ENCODE results near the gene TEX38. TPM values are rescaled to one million over a fixed set of nuclear protein-coding genes. Genes with fewer than 3 reads are reported as not detected.
A peak's percentile ranks its signal among the peaks of the same experiment; 100 is the strongest.

The TEX38 gene
- total and polyA plus RNA-seq, 4 experiments from 2014 or later: 0.25 TPM; not detected in 3

DNA sequence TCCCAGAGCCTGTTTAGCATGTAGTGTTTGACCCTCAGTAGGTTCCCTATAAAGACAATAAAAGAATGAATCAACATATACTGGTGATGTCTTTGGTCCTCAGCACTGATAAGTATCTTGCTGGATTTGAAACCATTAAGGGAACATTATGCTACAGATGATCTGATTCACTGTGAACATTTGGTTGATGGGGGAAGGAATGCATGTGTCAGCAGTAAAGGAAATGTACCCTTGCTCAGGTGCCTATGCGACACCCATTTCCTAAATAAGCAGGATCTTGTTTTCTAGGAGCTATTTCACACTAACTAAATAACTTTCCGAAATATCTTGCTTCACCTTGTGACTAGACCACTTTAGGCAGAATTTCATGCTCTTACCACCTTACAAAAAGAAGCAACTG is 13.0 kb downstream of the TEX38 start:
- Histone ChIP-seq H3K9me3 (ENCODE audit: control insufficient read depth in 1 of 2, low read length in 2 of 2) (no peaks in the 10 kb centered on the region), H3K4me3 (ENCODE audit: low read length in 2 of 2) (no peak overlapping the region), H3K4me1 (ENCODE audit: insufficient read depth, low read length) (no peaks in the 10 kb centered on the region), H3K27ac (ENCODE audit: low read depth, low read length) (no peak overlapping the region), H3K27me3 (ENCODE audit: insufficient read depth, low read length) (no peaks in the 10 kb centered on the region), H3K36me3 (ENCODE audit: insufficient read depth, low read length) (peaks cover 93% of the 10 kb centered on the region)
- CTCF ChIA-PET (ENCODE audit: partially characterized antibody): interaction anchor here (1.1 to 2.9 kb wide), 2 partner anchors 32 to 40 kb away, joined by 3 to 9 read pairs; no protein-coding TSS in a partner anchor
- Mint-ChIP-seq H3K9me3 (peaks cover 0 to 2% (median 0%) of the 10 kb centered on the region in 8 donors), H3K4me1 (peaks cover 0 to 5% (median 0%) of the 10 kb centered on the region in 4 donors), H3K36me3 (peaks cover 83 to 91% of the 10 kb centered on the region in 2 donors), H3K27me3 (no peaks in the 10 kb centered on the region), H3K27ac (no peak overlapping the region), H3K4me3 (no peak overlapping the region)
- POLR2A ChIA-PET (ENCODE audit: partially characterized antibody): interaction anchor here (1.5 to 1.7 kb wide), 2 partner anchors 8 to 79 kb away, joined by 4 read pairs; no protein-coding TSS in a partner anchor
- intact Hi-C loops (cut with micrococcal nuclease): no loop called here
- DNase-seq: no peak

DNA sequence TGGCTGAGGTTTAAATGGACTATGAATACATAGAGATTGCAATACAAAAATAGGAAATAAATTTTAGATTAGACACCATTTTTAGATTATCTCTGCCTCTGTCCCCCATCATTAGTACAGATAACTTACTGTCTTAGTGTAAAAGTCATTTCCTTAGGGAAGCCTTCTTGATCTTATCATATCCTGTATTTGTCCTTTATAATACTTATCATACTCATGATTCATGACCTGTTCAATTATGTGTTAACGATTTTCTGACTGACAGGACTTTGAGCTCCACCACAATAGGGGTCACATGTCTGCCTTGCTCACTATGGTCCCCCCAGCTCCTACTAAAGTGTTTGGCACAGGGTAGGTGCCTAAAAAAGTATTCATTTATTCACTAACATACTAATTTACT is 14.6 kb downstream of the TEX38 start:
- POLR2A ChIA-PET (ENCODE audit: partially characterized antibody): no interaction called here
- Mint-ChIP-seq H3K9me3 (no peaks in the 10 kb centered on the region), H3K4me3 (no peak overlapping the region), H3K4me1 (peaks cover 0 to 2% (median 0%) of the 10 kb centered on the region in 4 donors), H3K36me3 (peaks cover 76 to 89% of the 10 kb centered on the region in 2 donors), H3K27me3 (no peaks in the 10 kb centered on the region), H3K27ac (peak overlapping the region in 3 of 7 donors; percentile 26 to 68 (median 43))
- no peaks in the 10 kb centered on the region for H3K9me3 ChIP-seq (ENCODE audit: control insufficient read depth in 1 of 2, low read length in 2 of 2)
- CTCF ChIA-PET (ENCODE audit: partially characterized antibody): interaction anchor here (2.9 kb wide), 1 partner anchor 39 kb away, joined by 9 read pairs; no protein-coding TSS in a partner anchor
- no peak for DNase-seq
- peaks cover 94% of the 10 kb centered on the region for H3K36me3 ChIP-seq (ENCODE audit: insufficient read depth, low read length)
- H3K27me3 ChIP-seq (ENCODE audit: insufficient read depth, low read length): no peaks in the 10 kb centered on the region
- no peak overlapping the region for H3K4me3 ChIP-seq (ENCODE audit: low read length in 2 of 2)
- no peaks in the 10 kb centered on the region for H3K4me1 ChIP-seq (ENCODE audit: insufficient read depth, low read length)
- intact Hi-C loops (cut with micrococcal nuclease): no loop called here
- H3K27ac ChIP-seq (ENCODE audit: low read depth, low read length): no peak overlapping the region

DNA sequence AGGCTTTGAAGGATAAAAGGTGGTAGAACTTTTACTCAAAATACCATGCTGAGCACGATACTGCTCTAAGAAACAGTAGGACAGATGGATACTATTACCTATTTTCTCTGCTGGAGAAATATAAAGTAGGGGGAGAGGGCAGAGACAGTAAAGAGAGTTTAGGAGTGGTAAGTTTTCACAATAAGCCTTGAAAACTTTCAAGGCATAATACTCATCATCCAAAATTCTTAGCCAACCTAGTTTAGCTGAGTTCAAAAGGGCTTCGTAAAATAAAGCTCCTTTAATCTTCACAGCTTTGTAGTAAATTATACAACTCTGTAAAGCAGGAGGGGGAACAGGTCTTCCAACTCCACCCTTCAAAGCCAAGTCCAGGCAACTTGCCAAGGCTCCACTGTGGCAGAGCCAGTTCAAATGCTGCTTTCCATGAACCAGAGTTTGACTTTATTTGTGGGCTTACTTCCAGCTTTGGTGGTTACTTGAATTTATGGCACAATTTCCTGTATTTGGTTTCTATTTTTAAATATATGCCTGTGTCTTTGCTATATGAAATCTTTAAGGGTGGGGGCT is 15.5 kb downstream of the TEX38 start:
- Mint-ChIP-seq H3K27me3 (no peaks in the 10 kb centered on the region), H3K4me3 (no peak overlapping the region), H3K4me1 (peaks cover 0 to 2% (median 0%) of the 10 kb centered on the region in 4 donors), H3K36me3 (peaks cover 74 to 90% of the 10 kb centered on the region in 2 donors), H3K9me3 (no peaks in the 10 kb centered on the region), H3K27ac (peak overlapping the region in 3 of 7 donors; percentile 34 to 68 (median 39))
- ChIA-PET POLR2A (ENCODE audit: partially characterized antibody) (no interaction called here), CTCF (ENCODE audit: partially characterized antibody) (interaction anchor here (1.0 to 1.1 kb wide), 2 partner anchors 18 kb away, joined by 3 read pairs; no protein-coding TSS in a partner anchor)
- peaks cover 93% of the 10 kb centered on the region for H3K36me3 ChIP-seq (ENCODE audit: insufficient read depth, low read length)
- H3K27me3 ChIP-seq (ENCODE audit: insufficient read depth, low read length): no peaks in the 10 kb centered on the region
- no peak overlapping the region for H3K4me3 ChIP-seq (ENCODE audit: low read length in 2 of 2)
- no peak overlapping the region for H3K27ac ChIP-seq (ENCODE audit: low read depth, low read length)
- H3K9me3 ChIP-seq (ENCODE audit: control insufficient read depth in 1 of 2, low read length in 2 of 2): no peaks in the 10 kb centered on the region
- H3K4me1 ChIP-seq (ENCODE audit: insufficient read depth, low read length): no peaks in the 10 kb centered on the region
- intact Hi-C loops (cut with micrococcal nuclease): no loop called here
- no peak for DNase-seq

DNA sequence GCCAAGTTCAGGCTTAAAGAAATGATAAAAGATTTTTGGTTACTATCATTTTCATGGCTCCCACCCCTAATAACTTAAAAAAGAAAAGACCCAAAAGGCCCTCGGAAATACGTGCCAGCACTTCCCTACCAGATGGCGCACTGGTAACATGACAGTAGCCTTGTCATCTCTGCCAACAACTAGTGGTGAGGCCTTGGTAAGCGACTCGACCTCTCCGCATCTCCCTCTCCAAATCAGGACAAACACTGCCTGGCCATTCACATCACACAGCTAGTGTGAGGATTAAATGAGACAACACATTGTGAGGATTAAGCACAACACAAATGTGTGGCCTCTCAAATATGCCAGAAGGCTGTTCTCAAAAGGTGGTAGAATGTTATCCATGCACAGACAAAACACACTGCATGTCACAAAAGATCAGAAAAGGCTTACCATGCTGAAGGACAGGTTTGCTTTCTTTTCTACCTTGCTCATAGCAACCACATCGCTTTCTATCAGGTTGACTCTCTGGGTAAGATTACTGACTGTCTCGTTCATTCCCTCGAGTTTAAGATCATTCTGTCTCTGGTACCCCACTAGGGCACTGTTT is 16.4 kb downstream of the TEX38 start:
- no peak overlapping the region for H3K4me3 ChIP-seq (ENCODE audit: low read length in 2 of 2)
- peak overlapping the region in 4 of 7 donors; percentile 13 to 74 (median 66) for H3K27ac Mint-ChIP-seq
- no peaks in the 10 kb centered on the region for H3K9me3 Mint-ChIP-seq
- intact Hi-C loops (cut with micrococcal nuclease): no loop called here
- peaks cover 72 to 91% of the 10 kb centered on the region in 2 donors for H3K36me3 Mint-ChIP-seq
- POLR2A ChIA-PET (ENCODE audit: partially characterized antibody): no interaction called here
- CTCF ChIA-PET (ENCODE audit: partially characterized antibody): interaction anchor here (1.1 kb wide), 1 partner anchor 17 kb away, joined by 3 read pairs; no protein-coding TSS in a partner anchor
- H3K27me3 Mint-ChIP-seq: no peaks in the 10 kb centered on the region
- peaks cover 85% of the 10 kb centered on the region for H3K36me3 ChIP-seq (ENCODE audit: insufficient read depth, low read length)
- H3K27ac ChIP-seq (ENCODE audit: low read depth, low read length): no peak overlapping the region
- H3K4me3 Mint-ChIP-seq: no peak overlapping the region
- H3K9me3 ChIP-seq (ENCODE audit: control insufficient read depth in 1 of 2, low read length in 2 of 2): no peaks in the 10 kb centered on the region
- H3K4me1 Mint-ChIP-seq: peaks cover 0 to 3% (median 0%) of the 10 kb centered on the region in 4 donors
- H3K4me1 ChIP-seq (ENCODE audit: insufficient read depth, low read length): no peaks in the 10 kb centered on the region
- no peaks in the 10 kb centered on the region for H3K27me3 ChIP-seq (ENCODE audit: insufficient read depth, low read length)
- DNase-seq: no peak

DNA sequence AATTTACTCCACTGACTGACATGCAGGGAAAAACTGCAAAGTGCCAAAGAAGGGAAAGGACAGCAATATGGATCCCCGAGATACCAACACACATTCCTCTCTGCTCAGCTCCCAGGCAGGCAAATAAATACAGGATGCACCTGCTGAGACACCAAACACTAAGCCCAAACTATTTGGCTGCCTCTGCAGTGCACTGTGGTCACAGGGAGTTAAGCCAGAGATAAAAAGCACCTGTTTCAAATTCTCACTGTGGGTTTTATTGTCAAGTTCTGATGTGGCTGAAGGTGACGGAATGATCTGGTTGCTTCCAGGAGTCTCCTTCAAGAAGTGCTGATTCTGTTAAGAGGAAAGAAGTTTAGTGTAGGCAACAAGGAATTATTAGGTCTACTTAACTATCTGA is 17.7 kb downstream of the TEX38 start:
- peaks cover 0 to 5% (median 1%) of the 10 kb centered on the region in 4 donors for H3K4me1 Mint-ChIP-seq
- no peaks in the 10 kb centered on the region for H3K9me3 Mint-ChIP-seq
- intact Hi-C loops (cut with micrococcal nuclease): no loop called here
- H3K4me3 Mint-ChIP-seq: no peak overlapping the region
- Histone ChIP-seq H3K36me3 (ENCODE audit: insufficient read depth, low read length) (peaks cover 83% of the 10 kb centered on the region), H3K27me3 (ENCODE audit: insufficient read depth, low read length) (no peaks in the 10 kb centered on the region), H3K4me3 (ENCODE audit: low read length in 2 of 2) (no peak overlapping the region), H3K9me3 (ENCODE audit: control insufficient read depth in 1 of 2, low read length in 2 of 2) (no peaks in the 10 kb centered on the region), H3K27ac (ENCODE audit: low read depth, low read length) (peak overlapping the region; percentile 6), H3K4me1 (ENCODE audit: insufficient read depth, low read length) (no peaks in the 10 kb centered on the region)
- peaks cover 60 to 86% of the 10 kb centered on the region in 2 donors for H3K36me3 Mint-ChIP-seq
- DNase-seq: no peak
- H3K27me3 Mint-ChIP-seq: no peaks in the 10 kb centered on the region
- POLR2A ChIA-PET (ENCODE audit: partially characterized antibody): no interaction called here
- H3K27ac Mint-ChIP-seq: peak overlapping the region in 3 of 7 donors; percentile 2 to 25 (median 23)
- CTCF ChIA-PET (ENCODE audit: partially characterized antibody): no interaction called here

DNA sequence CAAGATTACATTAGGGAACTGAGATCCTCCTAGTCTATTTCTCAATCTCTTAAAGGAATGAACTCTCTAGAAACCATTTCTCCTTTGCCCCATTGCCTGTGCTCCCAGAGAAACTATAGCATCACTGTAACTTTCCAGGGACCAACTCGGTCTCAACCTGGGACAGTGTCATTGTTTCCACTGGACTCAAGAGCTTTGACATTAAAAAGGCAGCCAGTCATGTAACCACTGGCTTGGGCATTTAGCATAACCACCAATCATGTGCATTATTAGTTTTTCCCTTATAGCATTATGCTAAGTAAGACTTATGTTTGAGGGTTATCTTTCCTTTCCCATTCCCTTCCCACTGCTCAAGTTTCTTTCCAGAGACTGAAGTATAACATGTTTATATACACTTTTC is 18.2 kb downstream of the TEX38 start:
- H3K9me3 Mint-ChIP-seq: no peaks in the 10 kb centered on the region
- intact Hi-C loops (cut with micrococcal nuclease): no loop called here
- Histone ChIP-seq H3K36me3 (ENCODE audit: insufficient read depth, low read length) (peaks cover 78% of the 10 kb centered on the region), H3K27ac (ENCODE audit: low read depth, low read length) (peak overlapping the region; percentile 6), H3K4me1 (ENCODE audit: insufficient read depth, low read length) (no peaks in the 10 kb centered on the region), H3K9me3 (ENCODE audit: control insufficient read depth in 1 of 2, low read length in 2 of 2) (no peaks in the 10 kb centered on the region), H3K4me3 (ENCODE audit: low read length in 2 of 2) (no peak overlapping the region), H3K27me3 (ENCODE audit: insufficient read depth, low read length) (no peaks in the 10 kb centered on the region)
- ChIA-PET CTCF (ENCODE audit: partially characterized antibody) (no interaction called here), POLR2A (ENCODE audit: partially characterized antibody) (interaction anchor here (1.5 kb wide), 1 partner anchor 12 kb away, joined by 4 read pairs; no protein-coding TSS in a partner anchor)
- H3K27ac Mint-ChIP-seq: peak overlapping the region in 1 of 7 donors; percentile 25
- peaks cover 0 to 5% (median 1%) of the 10 kb centered on the region in 4 donors for H3K4me1 Mint-ChIP-seq
- no peak overlapping the region for H3K4me3 Mint-ChIP-seq
- peaks cover 55 to 85% of the 10 kb centered on the region in 2 donors for H3K36me3 Mint-ChIP-seq
- DNase-seq: no peak
- no peaks in the 10 kb centered on the region for H3K27me3 Mint-ChIP-seq

DNA sequence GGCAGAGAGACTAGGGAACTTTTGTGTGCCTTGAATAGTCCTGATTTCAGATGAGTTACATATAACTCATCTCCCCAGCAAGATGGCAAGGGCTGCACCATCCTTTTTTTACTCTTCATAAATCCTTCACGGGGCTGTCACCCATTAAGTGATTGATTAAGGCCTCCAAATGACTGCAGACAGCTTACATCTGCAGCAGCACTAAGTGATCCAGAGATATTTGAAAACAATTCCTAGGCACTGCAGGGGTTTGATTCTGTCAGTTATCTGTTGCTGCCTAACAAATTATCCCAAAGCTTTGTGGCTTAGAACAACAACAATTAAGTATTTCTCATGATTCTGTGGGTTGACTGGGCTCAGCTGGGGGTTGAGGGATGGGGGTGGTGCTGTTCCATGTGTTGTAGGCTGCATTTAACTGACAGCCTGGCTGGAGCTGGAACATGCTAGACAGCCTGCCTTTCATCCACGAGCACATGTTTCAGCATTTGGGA is 19.3 kb downstream of the TEX38 start:
- Mint-ChIP-seq H3K4me1 (peaks cover 0 to 6% (median 1%) of the 10 kb centered on the region in 4 donors), H3K36me3 (peaks cover 59 to 87% of the 10 kb centered on the region in 2 donors), H3K4me3 (no peak overlapping the region), H3K9me3 (peaks cover 0 to 6% (median 0%) of the 10 kb centered on the region in 8 donors), H3K27ac (peak overlapping the region in 1 of 7 donors; percentile 41), H3K27me3 (no peaks in the 10 kb centered on the region)
- Histone ChIP-seq H3K9me3 (ENCODE audit: control insufficient read depth in 1 of 2, low read length in 2 of 2) (no peaks in the 10 kb centered on the region), H3K36me3 (ENCODE audit: insufficient read depth, low read length) (peaks cover 77% of the 10 kb centered on the region), H3K4me1 (ENCODE audit: insufficient read depth, low read length) (no peaks in the 10 kb centered on the region), H3K27ac (ENCODE audit: low read depth, low read length) (no peak overlapping the region), H3K4me3 (ENCODE audit: low read length in 2 of 2) (no peak overlapping the region), H3K27me3 (ENCODE audit: insufficient read depth, low read length) (no peaks in the 10 kb centered on the region)
- POLR2A ChIA-PET (ENCODE audit: partially characterized antibody): interaction anchor here (0.9 to 1.5 kb wide), 2 partner anchors 11 to 13 kb away, joined by 3 to 4 read pairs; no protein-coding TSS in a partner anchor
- CTCF ChIA-PET (ENCODE audit: partially characterized antibody): no interaction called here
- intact Hi-C loops (cut with micrococcal nuclease): no loop called here
- no peak for DNase-seq
